Astrocyte (in vitro differentiated cells and primary cell): ENCODE measurements around the gene MAGI1. TPM values are rescaled to one million over a fixed set of nuclear protein-coding genes. Genes with fewer than 3 reads are reported as not detected.

Experiments used
- DNase-seq: peaks from one replicate; pipeline ENCODE4 v3.0.0-alpha.2; 2010; ENCODE audit warnings: low read depth
- FAIRE-seq: peaks from 2 replicates; lab custom pipeline; 2011; peaks lifted over from hg19 to GRCh38; lab: Jason Lieb, UNC
- H2AFZ ChIP-seq: 2 replicates; pipeline ENCODE4 v1.6.0; 2012; ENCODE audit warnings: low read depth, low read length, inconsistent platforms
- H3K27ac ChIP-seq: 2 replicates; pipeline ENCODE4 v1.5.1; 2011; ENCODE audit warnings: low read depth, low read length, inconsistent platforms
- H3K27me3 ChIP-seq: 2 replicates; pipeline ENCODE4 v1.6.0; 2011; ENCODE audit warnings: low read length, inconsistent platforms; ENCODE audit not compliant: insufficient read depth
- H3K36me3 ChIP-seq: 2 replicates; pipeline ENCODE4 v1.5.1; 2011; ENCODE audit warnings: low read length, inconsistent platforms; ENCODE audit not compliant: insufficient read depth
- H3K4me1 ChIP-seq: 2 replicates; pipeline ENCODE4 v1.5.1; 2011; ENCODE audit warnings: low read length, inconsistent platforms; ENCODE audit not compliant: insufficient read depth
- H3K4me2 ChIP-seq: 2 replicates; pipeline ENCODE4 v1.6.0; 2012; ENCODE audit warnings: low read length, inconsistent platforms
- H3K4me3 ChIP-seq: 2 replicates; pipeline ENCODE4 v1.5.1; 2011; ENCODE audit warnings: low read depth, mild to moderate bottlenecking, low read length, inconsistent platforms; ENCODE audit not compliant: insufficient read depth
- H3K79me2 ChIP-seq: 2 replicates; pipeline ENCODE4 v1.6.0; 2012; ENCODE audit warnings: mild to moderate bottlenecking, low read length, inconsistent platforms; ENCODE audit not compliant: insufficient read depth
- H3K9ac ChIP-seq: 2 replicates; pipeline ENCODE4 v1.6.0; 2012; ENCODE audit warnings: mild to moderate bottlenecking, low read length, inconsistent platforms
- H3K9me3 ChIP-seq: 2 replicates; pipeline ENCODE4 v1.5.1; 2012; ENCODE audit warnings: low read depth, mild to moderate bottlenecking, low read length, inconsistent platforms; ENCODE audit not compliant: insufficient read depth
- H4K20me1 ChIP-seq: 2 replicates; pipeline ENCODE4 v1.6.0; 2012; ENCODE audit warnings: low read length, inconsistent platforms; ENCODE audit not compliant: insufficient read depth
- H3K27ac Mint-ChIP-seq: one replicate; pipeline ENCODE4 v1.8.0; 2021; ENCODE audit warnings: mild to moderate bottlenecking, mixed read lengths; ENCODE audit not compliant: unreplicated experiment
- H3K27me3 Mint-ChIP-seq: one replicate; pipeline ENCODE4 v1.8.0; 2021; ENCODE audit warnings: low read depth, mixed read lengths; ENCODE audit not compliant: unreplicated experiment
- H3K36me3 Mint-ChIP-seq: one replicate; pipeline ENCODE4 v1.8.0; 2021; ENCODE audit warnings: low read depth, mixed read lengths; ENCODE audit not compliant: unreplicated experiment
- H3K4me1 Mint-ChIP-seq: one replicate; pipeline ENCODE4 v1.8.0; 2021; ENCODE audit warnings: low read depth, mixed read lengths; ENCODE audit not compliant: unreplicated experiment
- H3K4me3 Mint-ChIP-seq: one replicate; pipeline ENCODE4 v1.8.0; 2021; ENCODE audit warnings: mild to moderate bottlenecking, moderate library complexity, mixed read lengths; ENCODE audit not compliant: unreplicated experiment
- H3K9me3 Mint-ChIP-seq: one replicate; pipeline ENCODE4 v1.8.0; 2021; ENCODE audit warnings: mild to moderate bottlenecking, mixed read lengths; ENCODE audit not compliant: unreplicated experiment
- EZH2 ChIP-seq: IDR thresholded peaks from 2 replicates; pipeline ENCODE4 v1.6.1; 2012; ENCODE audit warnings: mild to moderate bottlenecking, low read length, inconsistent platforms; ENCODE audit not compliant: insufficient read depth
- total RNA-seq: library from RNA; stranded (reverse); gene quantifications from 2 replicates; pipeline ENCODE4 v1.2.1, GENCODE V29; 2021
- TF ChIP-seq, protein P1 (sequence below): IDR thresholded peaks from 2 replicates; pipeline ENCODE4 v1.5.1; 2011; ENCODE audit warnings: low read depth, mild to moderate bottlenecking, inconsistent platforms, low read length, moderate library complexity; ENCODE audit not compliant: insufficient read depth

Gene MAGI1
- total RNA-seq, 1 donor from 2014 or later = 31.8 TPM

DNA sequence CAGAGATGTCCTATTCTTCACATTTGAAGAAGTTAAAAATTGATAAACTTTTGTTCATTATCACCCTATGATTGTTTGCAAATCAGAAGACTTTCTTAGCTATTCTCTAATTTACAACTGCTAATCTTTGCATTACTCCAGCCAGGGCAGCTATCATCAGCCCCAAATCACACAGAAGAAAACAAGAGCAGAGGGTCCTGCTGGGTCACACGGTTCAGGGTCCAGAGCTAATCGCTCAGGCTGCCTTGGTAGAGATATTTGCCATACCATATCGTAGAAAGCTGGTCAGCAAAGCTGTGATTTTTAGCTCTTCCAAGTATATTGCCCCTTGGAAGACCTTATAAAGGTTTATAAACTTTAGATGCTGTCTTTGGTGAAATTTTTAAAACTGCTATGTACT is 181.4 kb downstream of the MAGI1 start:
- Histone ChIP-seq H4K20me1 (peaks cover 30% of the 10 kb centered on the region), H2AFZ (no peak overlapping the region), H3K4me3 (no peak overlapping the region), H3K9ac (no peak overlapping the region), H3K27ac (no peak overlapping the region), H3K9me3 (no peaks in the 10 kb centered on the region), H3K79me2 (peaks cover 2% of the 10 kb centered on the region), H3K4me1 (no peaks in the 10 kb centered on the region), H3K4me2 (no peak overlapping the region), H3K27me3 (no peaks in the 10 kb centered on the region), H3K36me3 (no peaks in the 10 kb centered on the region)
- no peak overlapping the region for H3K27ac Mint-ChIP-seq
- DNase-seq = no peak
- FAIRE-seq = no peak
- no peaks in the 10 kb centered on the region for H3K9me3 Mint-ChIP-seq
- no peak for TF ChIP-seq EZH2
- TF ChIP-seq, protein P1, sequence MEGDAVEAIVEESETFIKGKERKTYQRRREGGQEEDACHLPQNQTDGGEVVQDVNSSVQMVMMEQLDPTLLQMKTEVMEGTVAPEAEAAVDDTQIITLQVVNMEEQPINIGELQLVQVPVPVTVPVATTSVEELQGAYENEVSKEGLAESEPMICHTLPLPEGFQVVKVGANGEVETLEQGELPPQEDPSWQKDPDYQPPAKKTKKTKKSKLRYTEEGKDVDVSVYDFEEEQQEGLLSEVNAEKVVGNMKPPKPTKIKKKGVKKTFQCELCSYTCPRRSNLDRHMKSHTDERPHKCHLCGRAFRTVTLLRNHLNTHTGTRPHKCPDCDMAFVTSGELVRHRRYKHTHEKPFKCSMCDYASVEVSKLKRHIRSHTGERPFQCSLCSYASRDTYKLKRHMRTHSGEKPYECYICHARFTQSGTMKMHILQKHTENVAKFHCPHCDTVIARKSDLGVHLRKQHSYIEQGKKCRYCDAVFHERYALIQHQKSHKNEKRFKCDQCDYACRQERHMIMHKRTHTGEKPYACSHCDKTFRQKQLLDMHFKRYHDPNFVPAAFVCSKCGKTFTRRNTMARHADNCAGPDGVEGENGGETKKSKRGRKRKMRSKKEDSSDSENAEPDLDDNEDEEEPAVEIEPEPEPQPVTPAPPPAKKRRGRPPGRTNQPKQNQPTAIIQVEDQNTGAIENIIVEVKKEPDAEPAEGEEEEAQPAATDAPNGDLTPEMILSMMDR = no peak
- no peaks in the 10 kb centered on the region for H3K27me3 Mint-ChIP-seq
- peaks cover 18% of the 10 kb centered on the region for H3K4me1 Mint-ChIP-seq
- H3K36me3 Mint-ChIP-seq = no peaks in the 10 kb centered on the region
- no peak overlapping the region for H3K4me3 Mint-ChIP-seq

- peaks cover 32% of the 10 kb centered on the region for H4K20me1 ChIP-seq
- no peak overlapping the region for H3K9ac ChIP-seq
- no peak for DNase-seq
- Mint-ChIP-seq H3K27me3 (no peaks in the 10 kb centered on the region), H3K4me1 (peaks cover 18% of the 10 kb centered on the region), H3K27ac (no peak overlapping the region), H3K4me3 (no peak overlapping the region), H3K36me3 (no peaks in the 10 kb centered on the region), H3K9me3 (no peaks in the 10 kb centered on the region)
- H3K36me3 ChIP-seq = no peaks in the 10 kb centered on the region
- no peaks in the 10 kb centered on the region for H3K9me3 ChIP-seq
- no peak overlapping the region for H3K4me2 ChIP-seq
- no peaks in the 10 kb centered on the region for H3K27me3 ChIP-seq
- TF ChIP-seq, protein P1 = no peak
- no peak for TF ChIP-seq EZH2
- no peak overlapping the region for H2AFZ ChIP-seq
- H3K79me2 ChIP-seq = peaks cover 2% of the 10 kb centered on the region
- no peak for FAIRE-seq
- H3K4me3 ChIP-seq = no peak overlapping the region
- peaks cover 3% of the 10 kb centered on the region for H3K4me1 ChIP-seq
- no peak overlapping the region for H3K27ac ChIP-seq
These were observed 181.8 kb downstream of the MAGI1 start for GRCh38 chr3:65856907-65857306.

- Mint-ChIP-seq H3K27ac (no peak overlapping the region), H3K9me3 (no peaks in the 10 kb centered on the region), H3K4me1 (peaks cover 18% of the 10 kb centered on the region), H3K36me3 (no peaks in the 10 kb centered on the region), H3K4me3 (no peak overlapping the region), H3K27me3 (no peaks in the 10 kb centered on the region)
- Histone ChIP-seq H3K9me3 (no peaks in the 10 kb centered on the region), H3K9ac (no peak overlapping the region), H3K27ac (no peak overlapping the region), H3K4me3 (no peak overlapping the region), H3K36me3 (no peaks in the 10 kb centered on the region), H2AFZ (no peak overlapping the region), H3K27me3 (no peaks in the 10 kb centered on the region), H3K4me2 (no peak overlapping the region), H3K79me2 (peaks cover 2% of the 10 kb centered on the region), H4K20me1 (peaks cover 32% of the 10 kb centered on the region), H3K4me1 (peaks cover 4% of the 10 kb centered on the region)
- TF ChIP-seq EZH2 = no peak
- TF ChIP-seq, protein P1 = no peak
- DNase-seq = no peak
- no peak for FAIRE-seq
These were observed 183.2 kb downstream of the MAGI1 start for GRCh38 chr3:65855370-65856100.
